Neural progenitor cell (in vitro differentiated cells): ENCODE data around the gene SUPT3H. TPM values are rescaled to one million over a fixed set of nuclear protein-coding genes. Genes with fewer than 3 reads are reported as not detected.
"Not testable (repeated sequence)": the region's sequence is repeated elsewhere in the genome, so short reads cannot be mapped to it uniquely, and the experiment has no call there.

Experiments
- DNase-seq: peaks from one replicate; pipeline ENCODE4 v3.0.0-alpha.2; 2016; ENCODE audit warnings: low spot score
- H2AFZ ChIP-seq: fragments of 200-600 bp; sonication (generic); replicated peaks from 2 replicates; pipeline ENCODE4 v1.6.1; 2016; ENCODE audit warnings: antibody characterized with exemption
- H3F3A ChIP-seq: fragments of 200-600 bp; sonication (generic); 2 replicates; pipeline ENCODE4 v1.6.1; 2016; ENCODE audit warnings: antibody characterized with exemption, low read depth
- H3K27ac ChIP-seq: fragments of 200-600 bp; sonication (generic); 2 replicates; pipeline ENCODE4 v1.5.1; 2016; ENCODE audit warnings: mild to moderate bottlenecking
- H3K27me3 ChIP-seq: fragments of 200-600 bp; sonication (generic); 2 replicates; pipeline ENCODE4 v1.6.1; 2016; ENCODE audit warnings: mild to moderate bottlenecking, moderate library complexity
- H3K36me3 ChIP-seq: fragments of 200-600 bp; sonication (generic); 2 replicates; pipeline ENCODE4 v1.5.1; 2016
- H3K4me1 ChIP-seq: fragments of 200-600 bp; sonication (generic); 2 replicates; pipeline ENCODE4 v1.6.1; 2016; ENCODE audit warnings: mixed run types
- H3K4me2 ChIP-seq: fragments of 200-600 bp; sonication (generic); 2 replicates; pipeline ENCODE4 v1.6.1; 2016
- H3K4me3 ChIP-seq: fragments of 200-600 bp; sonication (generic); 2 replicates; pipeline ENCODE4 v1.5.1; 2016
- H3K79me2 ChIP-seq: fragments of 200-600 bp; sonication (generic); 2 replicates; pipeline ENCODE4 v1.6.1; 2016; ENCODE audit warnings: low read depth
- H3K9ac ChIP-seq: fragments of 200-600 bp; sonication (generic); 2 replicates; pipeline ENCODE4 v1.6.1; 2016
- H3K9me3 ChIP-seq: fragments of 200-600 bp; sonication (generic); 2 replicates; pipeline ENCODE4 v1.5.1; 2016; ENCODE audit warnings: low read depth
- H4K20me1 ChIP-seq: fragments of 200-600 bp; sonication (generic); 2 replicates; pipeline ENCODE4 v1.6.1; 2016; ENCODE audit warnings: low read depth
- H3K27ac Mint-ChIP-seq: 3 replicates; pipeline ENCODE4 v1.8.0; 2021; ENCODE audit warnings: mixed read lengths
- H3K27me3 Mint-ChIP-seq: 2 replicates; pipeline ENCODE4 v1.8.0; 2022; ENCODE audit warnings: low read depth, mild to moderate bottlenecking, inconsistent platforms, moderate library complexity, mixed read lengths; ENCODE audit not compliant: insufficient read depth
- H3K36me3 Mint-ChIP-seq: 3 replicates; pipeline ENCODE4 v1.8.0; 2021; ENCODE audit warnings: mixed read lengths
- H3K4me1 Mint-ChIP-seq: 3 replicates; pipeline ENCODE4 v1.8.0; 2021; ENCODE audit warnings: mixed read lengths
- H3K4me3 Mint-ChIP-seq: 3 replicates; pipeline ENCODE4 v1.8.0; 2021; ENCODE audit warnings: mild to moderate bottlenecking, moderate library complexity, mixed read lengths
- H3K9me3 Mint-ChIP-seq: 3 replicates; pipeline ENCODE4 v1.8.0; 2020; ENCODE audit warnings: mixed read lengths
- EZH2 ChIP-seq: fragments of 200-600 bp; sonication (generic); IDR thresholded peaks from 2 replicates; pipeline ENCODE4 v1.6.1; 2017; ENCODE audit warnings: antibody characterized with exemption, mild to moderate bottlenecking, moderate library complexity
- EZH2phosphoT487 ChIP-seq: fragments of 200-600 bp; sonication (generic); IDR thresholded peaks from 2 replicates; pipeline ENCODE4 v1.6.1; 2017; ENCODE audit warnings: antibody characterized with exemption
- total RNA-seq: library from RNA; depleted of rRNA; stranded (reverse); fragments of >200 nt; gene quantifications from 2 replicates; pipeline ENCODE4 v1.2.3, GENCODE V29; 2015; ENCODE audit warnings: low replicate concordance
- TF ChIP-seq, protein P1 (sequence below): fragments of 200-600 bp; sonication (generic); IDR thresholded peaks from 2 replicates; pipeline ENCODE4 v1.5.1; 2017; ENCODE audit warnings: antibody characterized with exemption, mild to moderate bottlenecking

SUPT3H gene
- total RNA-seq, 1 donor from 2014 or later = 16.3 TPM

DNA sequence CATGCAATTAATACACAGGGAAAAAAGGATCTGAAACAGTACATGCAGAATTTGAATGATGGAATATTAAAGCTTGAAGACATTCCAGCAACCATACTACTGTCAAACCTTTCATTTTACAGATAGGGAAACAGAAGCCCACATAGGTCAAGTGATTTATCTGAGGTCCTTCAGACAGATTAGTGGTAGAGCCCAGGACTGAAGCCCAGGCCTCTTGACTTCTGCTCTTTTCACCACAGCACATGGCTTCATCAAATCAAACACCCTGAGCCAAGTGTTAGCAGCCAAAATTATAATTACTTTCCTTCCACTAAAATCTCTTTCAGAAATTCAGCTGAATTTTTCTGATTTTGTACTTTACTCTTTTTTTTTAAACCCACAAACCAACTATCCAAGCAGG lies 485.2 kb downstream of the SUPT3H start:
- Histone ChIP-seq H4K20me1 (no peaks in the 10 kb centered on the region), H2AFZ (no peak overlapping the region), H3K36me3 (no peaks in the 10 kb centered on the region), H3K9ac (no peak overlapping the region), H3K79me2 (no peaks in the 10 kb centered on the region), H3K27me3 (no peaks in the 10 kb centered on the region), H3F3A (no peaks in the 10 kb centered on the region), H3K9me3 (no peaks in the 10 kb centered on the region), H3K4me1 (no peaks in the 10 kb centered on the region), H3K27ac (no peak overlapping the region), H3K4me3 (no peak overlapping the region), H3K4me2 (no peak overlapping the region)
- no peak for DNase-seq
- TF ChIP-seq EZH2 = no peak
- TF ChIP-seq EZH2phosphoT487 = no peak
- TF ChIP-seq, protein P1, sequence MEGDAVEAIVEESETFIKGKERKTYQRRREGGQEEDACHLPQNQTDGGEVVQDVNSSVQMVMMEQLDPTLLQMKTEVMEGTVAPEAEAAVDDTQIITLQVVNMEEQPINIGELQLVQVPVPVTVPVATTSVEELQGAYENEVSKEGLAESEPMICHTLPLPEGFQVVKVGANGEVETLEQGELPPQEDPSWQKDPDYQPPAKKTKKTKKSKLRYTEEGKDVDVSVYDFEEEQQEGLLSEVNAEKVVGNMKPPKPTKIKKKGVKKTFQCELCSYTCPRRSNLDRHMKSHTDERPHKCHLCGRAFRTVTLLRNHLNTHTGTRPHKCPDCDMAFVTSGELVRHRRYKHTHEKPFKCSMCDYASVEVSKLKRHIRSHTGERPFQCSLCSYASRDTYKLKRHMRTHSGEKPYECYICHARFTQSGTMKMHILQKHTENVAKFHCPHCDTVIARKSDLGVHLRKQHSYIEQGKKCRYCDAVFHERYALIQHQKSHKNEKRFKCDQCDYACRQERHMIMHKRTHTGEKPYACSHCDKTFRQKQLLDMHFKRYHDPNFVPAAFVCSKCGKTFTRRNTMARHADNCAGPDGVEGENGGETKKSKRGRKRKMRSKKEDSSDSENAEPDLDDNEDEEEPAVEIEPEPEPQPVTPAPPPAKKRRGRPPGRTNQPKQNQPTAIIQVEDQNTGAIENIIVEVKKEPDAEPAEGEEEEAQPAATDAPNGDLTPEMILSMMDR = no peak
- Mint-ChIP-seq H3K36me3 (no peaks in the 10 kb centered on the region), H3K9me3 (peaks cover 3% of the 10 kb centered on the region), H3K4me1 (no peaks in the 10 kb centered on the region), H3K27ac (no peak overlapping the region), H3K4me3 (no peak overlapping the region), H3K27me3 (peaks cover 2% of the 10 kb centered on the region)

DNA sequence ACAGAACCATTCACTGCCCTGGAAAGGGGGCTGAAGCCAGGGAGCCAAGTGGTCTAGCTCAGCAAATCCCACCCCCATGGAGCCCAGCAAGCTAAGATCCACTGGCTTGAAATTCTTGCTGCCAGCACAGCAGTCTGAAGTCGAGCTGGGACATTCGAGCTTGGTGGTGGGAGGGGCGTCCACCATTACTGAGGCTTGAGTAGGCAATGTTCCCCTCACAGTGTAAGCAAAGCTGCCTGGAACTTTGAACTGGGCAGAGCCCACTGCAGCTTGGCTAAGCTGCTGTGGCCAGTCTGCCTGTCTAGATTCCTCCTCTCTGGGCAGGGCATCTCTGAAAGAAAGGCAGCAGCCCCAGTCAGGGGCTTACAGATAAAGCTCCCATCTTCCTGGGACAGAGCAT lies 498.7 kb downstream of the SUPT3H start:
- H3K79me2 ChIP-seq, H3K27ac ChIP-seq, H3K36me3 ChIP-seq, H3K9ac ChIP-seq, H3K27me3 Mint-ChIP-seq, H3K4me3 Mint-ChIP-seq, DNase-seq, H3K4me1 Mint-ChIP-seq, H3K27me3 ChIP-seq, H2AFZ ChIP-seq, H3K4me1 ChIP-seq, H3K36me3 Mint-ChIP-seq, H3K4me2 ChIP-seq, H3K4me3 ChIP-seq, H4K20me1 ChIP-seq, H3F3A ChIP-seq, H3K27ac Mint-ChIP-seq, H3K9me3 ChIP-seq: not testable (repeated sequence)
- H3K9me3 Mint-ChIP-seq = peaks cover 25% of the 10 kb centered on the region

DNA sequence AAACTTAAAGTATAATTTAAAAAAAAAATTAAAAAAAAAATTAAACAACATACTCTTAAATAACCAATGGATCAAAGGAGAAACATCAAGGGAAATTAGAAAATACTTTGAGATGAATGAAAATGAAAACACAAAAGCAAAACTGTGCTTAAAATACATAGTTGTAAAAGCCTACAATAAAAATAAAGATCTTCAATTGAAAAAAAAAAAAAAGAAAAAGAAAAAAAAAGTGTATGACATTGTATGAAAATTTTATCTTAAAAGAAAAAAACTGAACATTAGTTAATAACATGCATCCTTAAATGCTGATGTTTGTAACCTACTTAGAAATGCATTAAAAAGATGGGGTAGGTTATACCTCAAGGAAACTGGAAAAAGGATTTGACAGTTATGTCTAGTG lies 501.1 kb downstream of the SUPT3H start:
- not testable (repeated sequence) for H3K4me3 Mint-ChIP-seq

DNA sequence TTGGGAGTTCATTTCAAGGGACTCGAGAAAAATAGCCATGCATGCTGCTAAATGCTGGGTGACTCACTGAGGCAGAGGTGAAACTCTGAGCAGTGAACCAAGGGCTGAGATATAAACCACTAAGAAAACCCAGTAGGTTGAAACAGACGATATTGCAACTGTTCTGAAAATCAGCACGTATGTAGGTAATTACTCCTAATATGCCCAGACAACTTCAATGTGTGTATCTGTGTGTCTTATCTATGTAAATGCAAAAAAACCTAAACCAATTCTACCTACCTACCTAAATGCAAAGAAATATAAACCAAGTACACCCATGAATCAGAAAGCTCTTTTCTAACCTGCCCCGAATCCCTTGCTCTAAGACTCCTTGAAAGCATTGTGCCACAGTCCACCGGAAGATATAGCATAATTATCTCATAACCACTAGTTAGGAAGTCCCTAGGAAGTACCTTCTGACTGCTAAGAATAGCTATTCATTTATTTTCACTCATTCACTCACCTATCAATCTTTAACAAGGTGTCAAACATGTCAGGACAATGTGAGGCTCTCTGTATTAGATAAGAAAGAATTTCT lies 508.3 kb downstream of the SUPT3H start:
- Mint-ChIP-seq H3K27ac (no peak overlapping the region), H3K36me3 (peaks cover 4% of the 10 kb centered on the region), H3K4me3 (no peak overlapping the region), H3K27me3 (peaks cover 2% of the 10 kb centered on the region), H3K9me3 (peaks cover 8% of the 10 kb centered on the region), H3K4me1 (no peaks in the 10 kb centered on the region)
- Histone ChIP-seq H3K36me3 (no peaks in the 10 kb centered on the region), H3K27ac (no peak overlapping the region), H3K9ac (no peak overlapping the region), H3K9me3 (no peaks in the 10 kb centered on the region), H2AFZ (no peak overlapping the region), H3K4me3 (no peak overlapping the region), H3K4me2 (no peak overlapping the region), H3K27me3 (no peaks in the 10 kb centered on the region), H4K20me1 (no peaks in the 10 kb centered on the region), H3K4me1 (no peaks in the 10 kb centered on the region), H3F3A (no peaks in the 10 kb centered on the region), H3K79me2 (no peaks in the 10 kb centered on the region)
- TF ChIP-seq EZH2phosphoT487 = no peak
- TF ChIP-seq, protein P1 = no peak
- TF ChIP-seq EZH2 = no peak
- DNase-seq = no peak

More for the DNA sequence above, 501.1 kb downstream of the SUPT3H start:
- not testable (repeated sequence) for H3K27ac ChIP-seq, H3K36me3 ChIP-seq, H3K9me3 Mint-ChIP-seq, H2AFZ ChIP-seq, H3K36me3 Mint-ChIP-seq, H3K9ac ChIP-seq, H3K9me3 ChIP-seq, H3K27me3 ChIP-seq, H3K4me1 Mint-ChIP-seq, H3K4me2 ChIP-seq, H3F3A ChIP-seq, H3K4me3 ChIP-seq, H4K20me1 ChIP-seq, H3K79me2 ChIP-seq, H3K27ac Mint-ChIP-seq, H3K4me1 ChIP-seq, DNase-seq, H3K27me3 Mint-ChIP-seq
